HG03439 (cell line): ENCODE measurements around the gene ELL2.

Source experiments
- ATAC-seq: cut with Tn5 transposase; IDR thresholded peaks from one replicate; pipeline ENCODE4 v1.9.1; 2021; ENCODE audit warnings: mild to moderate bottlenecking, moderate library complexity; ENCODE audit not compliant: unreplicated experiment

Gene ELL2

DNA sequence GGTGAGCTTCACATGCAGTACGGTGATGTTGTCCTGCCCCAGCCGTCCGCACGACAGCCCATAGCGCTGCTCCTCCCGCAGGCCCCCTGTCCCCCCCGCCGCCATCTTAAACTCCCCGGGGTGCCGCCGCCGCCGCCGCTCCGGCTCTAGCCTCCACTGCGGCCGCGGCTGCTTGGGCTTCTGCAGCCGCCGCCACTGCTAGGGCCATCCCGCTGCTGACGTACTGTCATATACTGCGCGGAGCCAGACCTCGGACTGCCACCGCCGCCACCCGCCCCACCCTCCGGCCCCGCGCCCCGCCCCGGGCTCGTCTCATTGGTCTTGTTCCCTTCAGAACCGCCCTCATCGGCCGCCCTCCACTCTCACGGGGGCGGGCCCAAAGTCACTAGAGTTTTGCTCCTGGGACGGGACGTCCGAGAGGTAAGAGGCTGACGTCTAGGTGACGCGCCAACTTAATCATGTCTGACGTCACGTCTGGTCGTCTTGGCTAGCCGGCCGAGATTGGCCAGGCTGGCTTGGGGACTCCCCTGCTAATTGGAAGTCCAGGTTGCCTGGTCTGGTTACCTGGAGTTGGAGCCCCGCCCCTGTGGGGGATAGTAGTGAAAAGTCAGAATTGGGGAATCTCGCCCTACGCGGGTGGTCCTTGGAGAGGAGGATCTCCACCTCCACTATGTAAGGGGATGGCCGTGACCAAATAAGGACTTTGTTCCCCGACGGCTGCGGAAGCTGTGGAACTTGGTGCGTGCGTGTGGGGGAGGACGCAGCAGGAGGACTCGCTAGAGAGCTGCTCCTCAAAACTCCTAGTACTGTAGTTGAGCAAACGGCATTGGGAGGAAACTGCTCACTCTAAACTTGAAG is at the start of gene ELL2:
TSS of gene ELL2 (minus strand) at position 235 of the 858 bp plus-strand sequence. CDS start at position 105, 130 bp downstream.
- ATAC-seq, result peak; percentile 89

DNA sequence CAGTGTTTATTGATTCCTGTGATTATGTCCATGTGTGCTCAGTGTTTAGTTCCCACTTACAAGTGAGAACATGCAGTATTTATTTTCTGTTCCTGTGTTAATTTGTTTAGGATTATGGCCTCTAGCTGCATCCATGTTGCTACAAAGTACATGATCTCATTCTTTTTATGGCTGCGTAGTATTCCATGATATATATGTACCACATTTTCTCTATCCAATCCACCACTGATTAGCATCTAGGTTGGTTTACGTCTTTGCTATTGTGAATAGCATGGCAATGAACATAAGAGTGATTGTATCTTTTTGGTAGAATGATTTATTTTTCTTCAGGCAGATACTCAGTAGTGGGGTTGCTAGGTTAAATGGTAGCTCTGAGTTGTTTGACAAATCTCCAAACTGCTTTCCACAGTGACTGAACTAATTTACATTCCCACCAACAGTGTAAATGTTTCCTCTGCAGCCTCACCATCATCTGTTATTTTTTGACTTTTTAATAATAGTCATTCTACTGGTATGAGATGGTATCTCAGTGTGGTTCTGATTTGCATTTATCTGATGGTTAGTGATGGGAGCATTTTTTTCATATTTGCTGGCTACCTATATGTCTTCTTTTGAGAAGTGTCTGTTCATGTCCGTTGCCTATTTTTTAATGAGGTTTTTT is 47.5 kb upstream of the ELL2 start:
- ATAC-seq, result no peak

DNA sequence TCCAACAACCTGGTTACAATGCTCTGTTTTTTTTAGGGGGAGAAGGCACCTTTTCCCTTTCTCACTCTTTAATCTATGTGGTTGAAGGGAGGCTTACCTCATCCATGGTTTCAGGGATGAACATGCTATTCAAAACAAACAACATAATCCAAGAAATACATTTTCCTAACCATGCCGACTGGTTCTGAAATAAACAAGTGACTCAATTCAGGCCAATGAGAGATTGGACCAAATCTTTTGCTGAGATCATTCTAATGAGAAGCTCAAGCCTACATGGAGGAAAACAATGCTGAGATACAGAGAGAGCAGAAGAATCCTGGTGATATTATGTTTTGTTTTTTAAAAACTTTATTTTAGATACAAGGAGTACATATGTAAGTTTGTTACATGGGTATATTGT is 46.8 kb upstream of the ELL2 start:
- no peak for ATAC-seq

DNA sequence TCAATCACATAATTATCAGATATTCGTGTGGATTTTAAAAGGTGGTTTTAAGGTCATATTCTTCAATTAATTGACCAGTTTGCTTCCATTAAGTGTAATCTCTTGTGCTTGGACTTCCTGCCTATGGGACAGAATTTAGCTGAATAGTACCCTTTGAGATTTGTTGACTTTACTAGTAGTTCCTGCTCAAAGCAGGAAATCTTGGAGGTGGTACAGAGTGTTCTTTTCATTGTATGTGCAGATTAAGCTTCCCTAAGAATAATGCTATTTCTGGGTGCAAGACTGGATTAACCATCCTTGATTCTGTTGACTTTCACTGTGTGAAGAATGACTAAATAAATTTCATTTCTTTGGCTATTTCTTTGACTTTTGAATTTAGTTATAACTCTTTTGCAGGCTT is 45.4 kb upstream of the ELL2 start:
- ATAC-seq, result no peak

GRCh38 chr5:96006291-96006690 is 44.6 kb upstream of the ELL2 start:
- no peak for ATAC-seq

DNA sequence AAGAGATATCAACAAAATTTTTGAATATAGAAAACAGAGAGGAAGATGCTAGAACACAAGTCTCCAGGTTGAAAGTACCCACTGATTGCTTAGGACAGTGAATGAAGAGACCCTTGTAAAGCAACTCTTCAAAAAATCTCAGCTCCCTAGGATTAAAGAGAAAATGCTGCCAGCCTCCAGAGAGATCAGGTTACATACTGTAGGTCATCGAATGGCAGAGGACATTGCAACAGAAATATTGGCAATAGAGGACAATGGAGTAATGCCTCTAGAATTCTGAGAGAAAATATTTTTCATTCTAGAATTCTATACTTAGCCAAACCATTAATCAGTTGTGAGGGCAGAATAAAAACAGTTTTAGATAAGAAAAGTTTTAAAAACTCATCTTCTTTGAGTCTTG is 43.1 kb upstream of the ELL2 start:
- no peak for ATAC-seq

- ATAC-seq, result no peak
Observed at GRCh38 chr5:96004087-96004486, 42.4 kb upstream of the ELL2 start.

DNA sequence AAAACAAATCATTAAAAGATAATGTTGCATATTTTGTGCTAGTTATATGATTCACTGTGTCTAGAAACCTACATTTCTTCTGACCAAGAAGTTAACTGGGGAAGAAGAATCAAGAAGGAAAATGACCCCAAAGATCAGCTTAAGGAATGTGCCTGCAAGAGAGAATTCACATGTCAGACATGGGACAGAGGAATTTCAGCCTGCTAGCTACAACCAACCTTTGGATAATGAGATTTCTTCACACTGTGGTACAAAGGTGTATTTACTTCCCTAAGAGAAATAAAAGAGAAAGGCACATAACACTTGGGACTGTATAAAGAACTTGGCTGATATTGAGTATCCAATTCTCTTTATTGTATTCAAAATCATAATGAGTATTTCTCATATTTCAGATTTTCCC is 39.6 kb upstream of the ELL2 start:
- ATAC-seq, result no peak

DNA sequence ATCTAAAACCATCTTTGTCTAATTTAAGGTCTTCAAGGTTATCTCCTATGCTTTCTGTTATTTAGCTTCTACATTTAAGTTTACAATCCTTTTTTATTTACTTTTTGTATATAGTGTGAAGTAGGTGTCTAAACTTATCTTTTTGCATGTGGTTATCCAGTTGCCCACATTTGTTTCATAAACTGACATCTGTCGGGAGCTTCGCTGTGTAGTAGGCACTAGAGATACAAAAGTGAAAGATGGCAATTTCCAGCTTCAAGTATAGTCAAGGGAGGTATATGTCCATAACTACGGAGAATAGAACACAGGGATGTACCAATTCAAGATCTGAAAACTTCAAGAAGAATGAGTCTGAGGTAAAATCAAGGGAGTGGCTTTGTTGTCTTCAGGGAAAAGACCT is 38.7 kb upstream of the ELL2 start:
- no peak for ATAC-seq

DNA sequence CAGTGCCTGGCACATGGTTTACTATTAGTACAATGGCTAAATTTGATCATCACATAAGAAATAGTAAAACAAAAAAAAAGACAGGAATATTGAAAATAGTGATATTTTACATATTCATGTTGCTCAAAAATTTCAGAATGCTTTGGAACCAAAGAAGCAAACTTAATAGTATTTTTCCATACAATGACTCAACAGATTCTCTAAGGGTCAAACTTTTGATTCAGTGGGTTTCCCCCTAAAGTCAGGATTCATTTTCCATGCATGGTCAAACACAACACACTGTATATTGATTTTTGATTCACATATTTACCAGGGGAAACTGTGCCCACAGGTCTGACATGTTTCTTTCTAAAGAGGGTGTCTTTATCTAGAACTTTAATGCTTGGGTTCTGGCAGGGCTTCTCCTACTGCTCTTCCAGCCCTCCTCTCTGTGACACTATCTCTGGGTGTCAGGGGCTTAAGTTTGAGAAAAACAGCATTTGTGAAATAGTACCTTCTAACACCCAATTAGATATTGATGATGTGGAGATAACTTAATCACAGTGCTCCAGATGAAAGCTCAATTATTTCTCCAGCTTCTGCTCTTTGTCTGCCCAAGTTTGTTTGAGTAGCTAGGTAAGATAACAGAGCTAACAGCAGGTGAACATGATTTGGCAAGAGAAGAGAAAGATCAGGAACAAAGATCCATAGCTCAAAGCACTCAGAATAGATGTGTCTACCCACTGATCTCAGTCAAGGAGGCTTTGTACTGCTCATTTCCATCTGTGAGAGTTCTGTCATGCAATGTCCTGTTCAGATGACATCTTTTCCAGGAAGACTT is 35.5 kb upstream of the ELL2 start:
- no peak for ATAC-seq

- no peak for ATAC-seq
Observed at GRCh38 chr5:95995962-95996489, 34.4 kb upstream of the ELL2 start.

DNA sequence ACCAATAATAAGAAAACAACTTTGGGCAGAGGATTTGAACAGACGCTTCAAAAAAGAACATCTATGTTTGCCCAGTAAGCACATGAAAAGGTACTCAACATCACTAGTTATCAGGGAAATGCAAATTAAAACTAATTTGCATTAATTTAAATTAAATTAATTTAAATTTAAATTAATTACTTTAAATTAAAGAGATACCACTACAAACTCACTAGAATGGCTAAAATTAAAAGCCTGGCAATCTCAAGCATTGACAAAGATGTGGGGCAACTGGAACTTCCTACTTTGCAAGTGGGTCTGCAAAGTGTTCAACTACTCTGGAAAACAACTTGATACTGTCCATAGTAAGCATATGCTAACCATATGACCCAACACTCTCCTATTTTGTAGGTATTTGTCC is 32.1 kb upstream of the ELL2 start:
- ATAC-seq, result no peak

DNA sequence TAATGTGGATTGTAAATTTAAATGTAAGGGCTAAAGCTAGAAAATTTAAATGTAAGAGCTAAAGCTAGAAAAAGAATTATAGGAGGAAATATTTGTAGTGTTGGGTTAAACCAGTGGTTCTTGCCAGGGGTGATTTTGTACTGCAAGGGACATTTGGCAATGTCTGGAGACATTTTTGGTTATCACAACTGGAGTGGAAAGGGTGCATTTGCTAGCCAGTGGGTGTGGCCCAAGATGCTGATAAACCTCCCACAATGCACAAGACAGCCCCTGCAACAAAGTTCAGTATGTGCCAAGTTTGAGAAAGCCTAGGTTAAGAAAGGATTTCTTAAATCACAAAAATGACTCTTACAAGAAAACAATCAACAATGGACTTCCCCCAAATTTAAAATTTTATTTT is 31.6 kb upstream of the ELL2 start:
- ATAC-seq, result no peak

DNA sequence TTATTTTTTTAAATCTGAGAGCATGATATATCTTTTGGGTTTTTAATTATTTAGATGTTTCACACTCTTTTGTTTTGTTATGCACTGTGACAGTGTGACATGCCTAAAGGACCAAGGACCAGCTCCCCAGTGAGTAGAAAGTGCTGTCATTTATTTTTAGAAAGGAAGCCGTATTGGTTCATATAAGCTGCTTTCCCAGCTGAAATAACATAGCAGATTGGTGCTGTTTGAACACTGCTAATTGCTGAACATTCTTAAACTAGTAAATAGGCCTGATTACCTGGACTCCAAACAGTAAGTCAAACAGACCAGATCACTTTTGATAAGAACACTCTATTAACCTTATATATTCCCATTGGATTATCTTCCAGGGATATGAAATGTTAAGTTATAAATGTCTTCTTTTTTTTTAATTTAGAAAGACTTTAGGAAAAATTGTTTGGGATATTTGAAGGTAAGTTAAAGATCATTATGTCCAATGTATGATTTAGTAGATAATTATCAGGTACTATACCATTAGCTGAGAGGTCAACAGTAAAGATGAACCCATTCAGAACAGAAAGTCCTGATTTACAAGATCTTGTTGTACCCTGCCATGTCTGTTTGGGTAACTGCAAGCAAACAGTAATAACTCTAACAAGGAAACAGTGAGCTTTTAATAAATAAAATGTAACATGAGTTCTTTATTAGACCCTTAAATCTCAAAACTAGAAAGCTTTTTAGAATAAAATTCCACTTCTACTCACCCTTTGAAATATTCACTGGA is 27.8 kb upstream of the ELL2 start:
- ATAC-seq, result no peak

GRCh38 chr5:95988877-95989276 is 27.2 kb upstream of the ELL2 start:
- ATAC-seq, result no peak

DNA sequence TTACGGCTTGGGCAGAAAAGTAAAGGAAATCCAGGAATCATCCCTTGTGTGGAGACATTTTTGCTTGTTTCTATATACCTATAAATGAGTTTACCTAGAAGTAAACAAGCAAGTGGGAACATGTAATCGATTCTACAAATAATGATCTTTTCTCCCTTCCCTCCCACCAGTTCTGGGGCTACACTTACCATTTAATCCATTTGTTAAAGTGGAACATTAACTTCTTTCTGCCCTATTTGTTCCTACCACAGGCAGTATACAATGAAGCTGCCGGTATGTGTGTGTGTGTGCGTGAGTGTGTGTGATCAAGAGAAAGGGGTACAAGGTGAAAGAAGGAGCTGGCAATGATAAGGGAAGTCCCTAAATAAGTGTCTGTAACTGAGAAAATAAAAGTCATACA is 26.4 kb upstream of the ELL2 start:
- no peak for ATAC-seq

DNA sequence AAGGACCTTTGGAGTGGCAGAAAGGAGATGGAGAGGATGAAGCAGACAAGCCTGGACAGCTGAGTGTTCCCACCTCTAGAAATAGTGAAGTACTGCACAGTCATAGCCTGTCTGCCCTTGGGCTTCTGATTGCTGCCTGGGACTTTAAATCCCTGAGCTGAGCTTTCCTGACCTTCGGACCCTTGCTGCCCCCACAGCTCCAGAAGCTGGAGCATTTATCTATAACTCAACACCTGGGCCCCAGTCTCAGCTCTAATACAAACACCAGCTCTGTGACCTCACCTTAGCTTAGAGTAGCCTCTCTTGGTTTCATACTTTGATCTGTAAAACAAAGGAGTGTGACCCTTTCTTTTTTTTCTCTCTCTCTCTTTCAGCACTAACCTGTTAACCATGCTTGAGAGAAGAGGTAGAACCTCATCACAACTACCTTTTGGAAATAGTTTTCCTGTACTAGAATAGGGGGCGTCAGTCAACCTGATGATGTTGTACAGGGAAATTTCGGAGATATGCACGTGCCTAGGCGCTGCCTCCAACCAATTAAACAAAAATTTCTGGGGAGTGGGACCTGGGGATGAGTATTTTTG is 25.4 kb upstream of the ELL2 start:
- ATAC-seq, result no peak

DNA sequence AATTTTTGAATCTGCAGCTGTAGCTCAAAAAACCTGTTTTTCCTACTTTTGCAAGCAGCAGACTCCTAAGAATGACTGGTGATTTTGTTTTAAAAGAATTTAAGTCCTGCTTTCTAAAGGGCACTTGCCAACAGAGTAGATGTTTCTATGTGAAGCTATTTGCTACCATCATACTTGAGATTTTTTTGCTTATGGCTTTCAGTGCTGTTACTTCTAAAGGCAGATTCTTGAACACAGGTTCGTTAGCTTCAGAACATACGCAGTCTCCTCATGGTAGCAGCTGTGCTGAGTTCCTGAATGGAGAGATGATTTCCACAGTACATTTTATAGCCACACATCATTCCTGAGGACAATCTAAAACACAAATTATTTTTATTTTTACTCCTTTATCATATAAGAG is 24.4 kb upstream of the ELL2 start:
- no peak for ATAC-seq

GRCh38 chr5:95985249-95985648 is 23.6 kb upstream of the ELL2 start:
- ATAC-seq, result no peak

DNA sequence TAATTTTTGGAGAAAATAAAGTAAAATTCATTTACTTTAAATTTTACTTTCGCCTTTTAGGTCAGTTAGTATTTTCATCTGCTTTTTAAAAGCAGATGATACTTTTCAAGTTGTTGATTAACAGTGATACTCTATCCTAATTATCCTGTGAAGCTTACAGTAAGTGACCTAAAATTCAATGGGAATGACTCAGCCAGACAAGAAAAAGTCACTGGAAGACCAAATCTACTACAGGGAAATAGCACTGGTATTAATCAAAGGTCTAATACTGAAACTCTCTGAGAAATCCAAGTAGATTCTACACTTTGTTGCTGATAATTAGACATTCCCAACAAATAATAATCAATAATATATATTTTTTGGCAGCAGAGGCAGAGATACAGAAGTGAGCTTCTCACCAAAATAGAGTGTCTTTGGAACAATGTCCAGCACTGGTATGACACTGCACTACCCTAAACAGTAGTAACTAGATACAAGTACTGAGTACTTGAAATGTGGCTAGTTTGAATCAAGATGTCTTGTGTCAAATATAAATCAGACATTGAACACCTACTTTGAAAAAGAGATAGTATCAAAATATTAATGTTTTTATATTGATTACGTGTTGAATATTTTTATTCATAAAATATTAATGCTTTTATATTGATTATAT is 22.8 kb upstream of the ELL2 start:
- no peak for ATAC-seq
